ENCODE data around the gene DIAPH2.

DNA sequence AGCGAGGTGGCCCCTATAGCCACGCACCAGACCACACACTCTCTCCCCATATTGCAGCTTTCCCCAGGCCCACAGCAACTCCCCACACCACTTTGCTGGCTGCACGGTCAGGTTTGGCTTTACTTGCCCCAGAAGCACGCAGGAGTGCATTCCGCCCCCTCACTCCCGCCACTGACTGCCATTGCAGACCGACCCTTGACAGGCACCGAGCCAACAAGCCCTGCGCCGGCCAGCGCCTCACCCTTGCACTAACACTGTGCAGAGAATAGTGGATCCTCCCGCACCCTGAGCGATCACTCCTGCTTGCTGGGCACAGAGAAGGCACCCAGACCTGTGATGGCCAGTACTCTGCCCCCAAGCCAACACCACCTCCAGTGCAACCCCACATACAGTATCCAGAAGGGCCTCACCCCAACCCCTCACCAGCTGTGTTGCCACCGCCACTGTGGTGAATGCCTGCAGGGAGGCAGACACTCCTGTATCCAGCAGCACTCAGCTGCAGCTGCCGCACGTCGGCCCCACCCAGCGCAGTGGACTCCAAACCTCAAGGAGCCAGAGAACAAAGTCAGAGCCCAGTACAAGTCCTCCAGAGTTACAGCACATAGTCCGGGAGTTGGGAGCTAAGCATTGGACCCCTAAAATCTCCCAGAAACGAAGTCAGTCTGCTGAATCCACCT is 28.6 kb upstream of the DIAPH2 start:
- TF ChIP-seq, protein P1, sequence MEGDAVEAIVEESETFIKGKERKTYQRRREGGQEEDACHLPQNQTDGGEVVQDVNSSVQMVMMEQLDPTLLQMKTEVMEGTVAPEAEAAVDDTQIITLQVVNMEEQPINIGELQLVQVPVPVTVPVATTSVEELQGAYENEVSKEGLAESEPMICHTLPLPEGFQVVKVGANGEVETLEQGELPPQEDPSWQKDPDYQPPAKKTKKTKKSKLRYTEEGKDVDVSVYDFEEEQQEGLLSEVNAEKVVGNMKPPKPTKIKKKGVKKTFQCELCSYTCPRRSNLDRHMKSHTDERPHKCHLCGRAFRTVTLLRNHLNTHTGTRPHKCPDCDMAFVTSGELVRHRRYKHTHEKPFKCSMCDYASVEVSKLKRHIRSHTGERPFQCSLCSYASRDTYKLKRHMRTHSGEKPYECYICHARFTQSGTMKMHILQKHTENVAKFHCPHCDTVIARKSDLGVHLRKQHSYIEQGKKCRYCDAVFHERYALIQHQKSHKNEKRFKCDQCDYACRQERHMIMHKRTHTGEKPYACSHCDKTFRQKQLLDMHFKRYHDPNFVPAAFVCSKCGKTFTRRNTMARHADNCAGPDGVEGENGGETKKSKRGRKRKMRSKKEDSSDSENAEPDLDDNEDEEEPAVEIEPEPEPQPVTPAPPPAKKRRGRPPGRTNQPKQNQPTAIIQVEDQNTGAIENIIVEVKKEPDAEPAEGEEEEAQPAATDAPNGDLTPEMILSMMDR (IDR thresholded peaks at IDR 0.05): no peak
- no peak for TF ChIP-seq EZH2 (IDR thresholded peaks at IDR 0.05; ENCODE audit: borderline replicate concordance, insufficient read depth, low read depth, low read length, poor library complexity, severe bottlenecking)

All from B cell (primary cell).